Measurements from ENCODE around the gene SENP1.

GRCh38 chr12:48129376-48129775, 23.5 kb upstream of the SENP1 start:
- no peak for TF ChIP-seq CTCF (IDR thresholded peaks at IDR 0.05)
- TF ChIP-seq POLR2A (IDR thresholded peaks at IDR 0.05), result no peak
